Thyroid gland (tissue), 4 donors: ENCODE measurements around the gene EDNRB. TPM values are rescaled to one million over a fixed set of nuclear protein-coding genes. Genes with fewer than 3 reads are reported as not detected.
"Not testable (repeated sequence)": the region's sequence is repeated elsewhere in the genome, so short reads cannot be mapped to it uniquely, and the experiment has no call there.

Experiments
- DNase-seq, 2 donors: peaks; one replicate each; pipeline ENCODE4 v3.0.0-alpha.2; 2019
- H3K27ac ChIP-seq, 3 donors: fragments of 200-600 bp; sonication (generic); 1 replicate in 2 of 3; 2 replicates in 1 of 3; pipeline ENCODE4 v1.5.1; 2016 to 2019; ENCODE audit warnings: mild to moderate bottlenecking in 1 of 3, moderate library complexity in 1 of 3
- H3K27me3 ChIP-seq: fragments of 200-600 bp; sonication (generic); one replicate; pipeline ENCODE4 v1.5.1; 2019
- H3K36me3 ChIP-seq, 2 donors: fragments of 200-600 bp; sonication (generic); one replicate each; pipeline ENCODE4 v1.5.1; 2016 to 2019
- H3K4me1 ChIP-seq, 2 donors: fragments of 200-600 bp; sonication (generic); one replicate each; pipeline ENCODE4 v1.5.1; 2017 to 2019
- H3K4me3 ChIP-seq, 3 donors: fragments of 200-600 bp; sonication (generic); replicated peaks in 1 of 3; 1 replicate in 2 of 3; 2 replicates in 1 of 3; pipeline ENCODE4 v1.5.1; 2016; ENCODE audit warnings: mild to moderate bottlenecking in 1 of 3
- H3K9me3 ChIP-seq: fragments of 200-600 bp; sonication (generic); one replicate; pipeline ENCODE4 v1.5.1; 2017
- POLR2A ChIP-seq, 2 donors: fragments of 450-650 bp; IDR thresholded peaks; one replicate each; pipeline ENCODE4 v1.6.1; 2017; ENCODE audit warnings: antibody characterized with exemption in 2 of 2, mild to moderate bottlenecking in 2 of 2, moderate library complexity in 1 of 2
- WGBS, 2 donors: methylation state at CpG; one replicate each; pipeline ENCODE4 v1.1.5; 2017; 5-methylcytosine and 5-hydroxymethylcytosine counted together
- intact Hi-C: fragments of 100-400 bp; cut with DNase I; formaldehyde crosslinking; loops from one replicate; pipeline ENCODE4 v1.15.1; 2023
- small RNA-seq: library from RNA; depleted of rRNA; stranded (forward); fragments of <200 nt; gene quantifications from one replicate; pipeline ENCODE3, GENCODE V24; 2016
- total RNA-seq, 4 donors: library from RNA; depleted of rRNA; stranded (reverse); fragments of >200 nt; gene quantifications; one replicate each; pipeline ENCODE4 v1.2.3, GENCODE V29; 2016
- TF ChIP-seq, protein P1 (sequence below), 6 experiments: fragments of 200-600 bp in 3 of 6; fragments of 450-650 bp in 3 of 6; sonication (generic) in 3 of 6; IDR thresholded peaks; one replicate each; pipeline ENCODE4 v1.5.1; 2016 to 2019; ENCODE audit warnings: antibody characterized with exemption in 6 of 6, mild to moderate bottlenecking in 2 of 6, inconsistent platforms in 1 of 6, moderate library complexity in 1 of 6

EDNRB gene
- total RNA-seq, 4 donors from 2014 or later, result 29.3 to 109 (median 60.3) TPM

DNA sequence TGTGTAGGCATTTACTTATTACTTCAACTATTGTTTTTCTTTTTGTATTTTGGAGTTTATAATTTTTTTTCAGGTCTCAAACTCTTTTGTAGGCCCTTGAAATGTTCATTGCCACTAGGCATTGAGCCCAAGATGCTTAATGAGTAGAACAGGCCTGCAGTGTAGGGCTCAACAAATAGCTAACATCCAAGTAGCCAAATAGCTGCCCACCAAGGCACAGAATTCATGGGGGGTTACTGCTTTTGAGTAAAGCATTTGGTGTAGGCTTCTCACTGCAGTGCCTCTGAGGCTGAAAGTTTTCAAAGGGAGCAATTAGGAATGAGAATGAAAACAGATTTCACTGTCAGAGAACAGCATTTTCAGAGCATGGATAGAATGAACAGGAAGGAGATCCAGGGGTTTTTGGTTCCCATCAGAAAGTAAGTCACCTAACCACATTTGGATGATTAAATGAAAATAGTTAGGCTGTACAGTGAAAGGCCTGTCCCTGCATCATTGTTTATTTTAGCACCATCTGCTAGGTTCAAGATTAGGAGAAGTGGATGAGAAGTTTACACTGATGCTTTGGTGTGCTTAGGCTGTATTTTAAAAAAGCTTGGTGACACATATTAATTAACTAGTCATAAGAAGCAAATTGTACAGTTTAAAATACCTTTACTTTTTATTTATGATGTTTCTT is 61.0 kb downstream of the EDNRB start:
- Histone ChIP-seq H3K27me3 (no peaks in the 10 kb centered on the region), H3K27ac (no peak overlapping the region), H3K36me3 (no peaks in the 10 kb centered on the region), H3K4me3 (no peak overlapping the region), H3K4me1 (no peaks in the 10 kb centered on the region), H3K9me3 (no peaks in the 10 kb centered on the region)
- intact Hi-C loops, result no loop called here
- no peak for DNase-seq
- TF ChIP-seq, protein P1, sequence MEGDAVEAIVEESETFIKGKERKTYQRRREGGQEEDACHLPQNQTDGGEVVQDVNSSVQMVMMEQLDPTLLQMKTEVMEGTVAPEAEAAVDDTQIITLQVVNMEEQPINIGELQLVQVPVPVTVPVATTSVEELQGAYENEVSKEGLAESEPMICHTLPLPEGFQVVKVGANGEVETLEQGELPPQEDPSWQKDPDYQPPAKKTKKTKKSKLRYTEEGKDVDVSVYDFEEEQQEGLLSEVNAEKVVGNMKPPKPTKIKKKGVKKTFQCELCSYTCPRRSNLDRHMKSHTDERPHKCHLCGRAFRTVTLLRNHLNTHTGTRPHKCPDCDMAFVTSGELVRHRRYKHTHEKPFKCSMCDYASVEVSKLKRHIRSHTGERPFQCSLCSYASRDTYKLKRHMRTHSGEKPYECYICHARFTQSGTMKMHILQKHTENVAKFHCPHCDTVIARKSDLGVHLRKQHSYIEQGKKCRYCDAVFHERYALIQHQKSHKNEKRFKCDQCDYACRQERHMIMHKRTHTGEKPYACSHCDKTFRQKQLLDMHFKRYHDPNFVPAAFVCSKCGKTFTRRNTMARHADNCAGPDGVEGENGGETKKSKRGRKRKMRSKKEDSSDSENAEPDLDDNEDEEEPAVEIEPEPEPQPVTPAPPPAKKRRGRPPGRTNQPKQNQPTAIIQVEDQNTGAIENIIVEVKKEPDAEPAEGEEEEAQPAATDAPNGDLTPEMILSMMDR (IDR thresholded peaks at IDR 0.05), result no peak
- TF ChIP-seq POLR2A (IDR thresholded peaks at IDR 0.05), result no peak

DNA sequence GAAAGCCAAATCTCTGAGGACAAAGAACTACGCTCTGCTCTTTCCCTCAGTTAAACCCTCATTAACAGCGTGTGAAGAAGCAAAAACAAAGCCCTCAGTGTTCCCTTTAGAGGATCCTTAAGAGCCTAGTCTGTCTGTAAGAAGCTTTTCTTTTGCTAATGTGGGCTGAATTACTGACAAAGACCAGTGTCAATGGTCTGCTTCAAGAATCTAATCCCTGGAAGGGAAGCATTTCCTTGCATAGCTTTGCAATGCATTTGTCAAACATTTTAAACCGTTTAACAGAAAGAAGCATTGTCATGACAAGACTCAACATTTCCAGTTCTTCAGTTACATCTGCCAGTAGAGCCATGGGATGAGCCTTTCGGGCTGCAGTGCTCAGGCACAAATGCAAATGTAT is 64.9 kb downstream of the EDNRB start:
- Histone ChIP-seq H3K27ac (no peak overlapping the region), H3K4me3 (no peak overlapping the region), H3K27me3 (no peaks in the 10 kb centered on the region), H3K9me3 (no peaks in the 10 kb centered on the region), H3K36me3 (no peaks in the 10 kb centered on the region), H3K4me1 (no peaks in the 10 kb centered on the region)
- no peak for DNase-seq
- intact Hi-C loops, result no loop called here
- 53 to 58% methylated on average over 4 of the region's 4 CpGs for WGBS, 2 donors
- TF ChIP-seq, protein P1 (IDR thresholded peaks at IDR 0.05), result no peak
- TF ChIP-seq POLR2A (IDR thresholded peaks at IDR 0.05), result no peak

DNA sequence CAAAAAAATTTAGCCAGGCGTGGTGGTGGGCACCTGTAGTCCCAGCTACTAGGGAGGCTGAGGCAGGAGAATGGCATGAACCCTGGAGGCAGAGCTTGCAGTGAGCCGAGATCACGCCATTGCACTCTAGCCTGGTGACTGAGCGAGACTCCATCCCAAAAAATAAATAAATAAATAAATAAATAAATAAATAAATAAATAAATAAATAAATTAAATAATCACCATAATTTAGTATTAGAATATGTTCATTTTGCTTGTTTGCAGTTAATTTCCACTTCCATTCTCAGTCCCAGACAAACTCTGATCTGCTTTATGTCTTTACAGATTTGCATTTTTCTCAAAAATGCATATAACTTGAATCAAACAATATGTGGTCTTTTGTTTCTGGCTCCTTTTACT is 70.6 kb downstream of the EDNRB start:
- H3K4me3 ChIP-seq, H3K36me3 ChIP-seq, intact Hi-C loops, H3K27ac ChIP-seq, H3K9me3 ChIP-seq, H3K27me3 ChIP-seq, DNase-seq, H3K4me1 ChIP-seq: not testable (repeated sequence)
- WGBS, 2 donors, result 96 to 99% methylated on average over 4 of the region's 4 CpGs

DNA sequence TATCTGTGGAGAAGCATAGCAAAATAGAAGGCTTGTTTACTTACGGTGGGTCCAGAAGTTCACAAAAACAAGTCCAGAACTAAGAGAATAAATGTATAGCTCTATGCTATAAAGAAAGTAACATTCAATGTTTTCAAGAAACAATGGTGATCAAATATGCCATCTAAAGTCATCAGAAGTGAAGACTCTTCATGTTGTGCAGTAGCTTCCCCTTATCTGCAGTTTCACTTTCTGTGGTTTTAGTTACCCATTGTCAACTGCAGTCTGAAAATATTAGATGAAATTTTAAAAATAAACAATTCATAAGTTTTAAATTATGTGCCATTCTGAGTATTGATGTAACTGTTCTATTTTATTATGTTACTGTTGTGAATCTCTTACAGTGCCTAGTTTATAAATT is 72.5 kb downstream of the EDNRB start:
- no peaks in the 10 kb centered on the region for H3K27me3 ChIP-seq
- WGBS, 2 donors, result 92 to 93% methylated on average over 1 of the region's 1 CpG
- H3K9me3 ChIP-seq, result no peaks in the 10 kb centered on the region
- H3K4me1 ChIP-seq, result no peaks in the 10 kb centered on the region
- no peak overlapping the region for H3K4me3 ChIP-seq
- H3K27ac ChIP-seq, result no peak overlapping the region
- intact Hi-C loops, result no loop called here
- H3K36me3 ChIP-seq, result no peaks in the 10 kb centered on the region
- DNase-seq, result no peak
- TF ChIP-seq, protein P1 (IDR thresholded peaks at IDR 0.05), result no peak
- no peak for TF ChIP-seq POLR2A (IDR thresholded peaks at IDR 0.05)

Small RNA genes within 50 kb of the gene (small RNA-seq; reads per million reads assigned to genes)
- gene RN7SL810P, result not detected

Other genes with a start within 250 kb of the EDNRB start
- gene SLAIN1, start 221.1 kb downstream of the EDNRB start, total RNA-seq, result 10 to 100 TPM; 19.5 to 30.1 (median 25.4) TPM